ENCODE data around the gene HHIP.

HHIP gene

GRCh38 chr4:144723471-144723870, 77.5 kb downstream of the HHIP start:
- Histone ChIP-seq H3K36me3 (ENCODE audit: control insufficient read depth, insufficient read depth, low read length) (no peaks in the 10 kb centered on the region), H3K27me3 (ENCODE audit: control insufficient read depth, insufficient read depth, low read length) (no peaks in the 10 kb centered on the region), H3K9me3 (ENCODE audit: control insufficient read depth, insufficient read depth, low read depth, low read length) (no peaks in the 10 kb centered on the region), H3K27ac (ENCODE audit: low read depth, low read length) (no peak overlapping the region), H3K9ac (ENCODE audit: low read length) (no peak overlapping the region), H3K4me3 (ENCODE audit: low read depth, low read length) (no peak overlapping the region), H3K4me1 (ENCODE audit: control insufficient read depth, insufficient read depth, low read length) (peaks cover 6% of the 10 kb centered on the region; the same call in 1 of the 2 replicates)

- Histone ChIP-seq H3K4me1 (ENCODE audit: control insufficient read depth, insufficient read depth, low read length) (peaks cover 11% of the 10 kb centered on the region), H3K36me3 (ENCODE audit: control insufficient read depth, insufficient read depth, low read length) (no peaks in the 10 kb centered on the region), H3K9ac (ENCODE audit: low read length) (no peak overlapping the region), H3K27me3 (ENCODE audit: control insufficient read depth, insufficient read depth, low read length) (no peaks in the 10 kb centered on the region), H3K9me3 (ENCODE audit: control insufficient read depth, insufficient read depth, low read depth, low read length) (no peaks in the 10 kb centered on the region), H3K4me3 (ENCODE audit: low read depth, low read length) (no peak overlapping the region), H3K27ac (ENCODE audit: low read depth, low read length) (no peak overlapping the region)
These were observed 83.2 kb downstream of the HHIP start for GRCh38 chr4:144729175-144729574.

GRCh38 chr4:144732584-144733428, 86.8 kb downstream of the HHIP start:
- H3K9me3 ChIP-seq (ENCODE audit: control insufficient read depth, insufficient read depth, low read depth, low read length), result no peaks in the 10 kb centered on the region

GRCh38 chr4:144733566-144733965, 87.6 kb downstream of the HHIP start:
- Histone ChIP-seq H3K4me3 (ENCODE audit: low read depth, low read length) (no peak overlapping the region), H3K36me3 (ENCODE audit: control insufficient read depth, insufficient read depth, low read length) (no peaks in the 10 kb centered on the region), H3K27ac (ENCODE audit: low read depth, low read length) (no peak overlapping the region), H3K9me3 (ENCODE audit: control insufficient read depth, insufficient read depth, low read depth, low read length) (no peaks in the 10 kb centered on the region), H3K9ac (ENCODE audit: low read length) (no peak overlapping the region), H3K27me3 (ENCODE audit: control insufficient read depth, insufficient read depth, low read length) (no peaks in the 10 kb centered on the region), H3K4me1 (ENCODE audit: control insufficient read depth, insufficient read depth, low read length) (peaks cover 17% of the 10 kb centered on the region)

More at GRCh38 chr4:144732584-144733428, 86.8 kb downstream of the HHIP start:
- Histone ChIP-seq H3K4me1 (ENCODE audit: control insufficient read depth, insufficient read depth, low read length) (peaks cover 17% of the 10 kb centered on the region), H3K36me3 (ENCODE audit: control insufficient read depth, insufficient read depth, low read length) (no peaks in the 10 kb centered on the region), H3K27ac (ENCODE audit: low read depth, low read length) (no peak overlapping the region), H3K4me3 (ENCODE audit: low read depth, low read length) (no peak overlapping the region), H3K9ac (ENCODE audit: low read length) (no peak overlapping the region), H3K27me3 (ENCODE audit: control insufficient read depth, insufficient read depth, low read length) (no peaks in the 10 kb centered on the region)

GRCh38 chr4:144734522-144734921, 88.6 kb downstream of the HHIP start:
- no peak overlapping the region for H3K9ac ChIP-seq (ENCODE audit: low read length)
- H3K4me1 ChIP-seq (ENCODE audit: control insufficient read depth, insufficient read depth, low read length), result peaks cover 11% of the 10 kb centered on the region; the same call in 1 of the 2 replicates
- no peak overlapping the region for H3K27ac ChIP-seq (ENCODE audit: low read depth, low read length)
- H3K36me3 ChIP-seq (ENCODE audit: control insufficient read depth, insufficient read depth, low read length), result no peaks in the 10 kb centered on the region
- H3K4me3 ChIP-seq (ENCODE audit: low read depth, low read length), result no peak overlapping the region
- H3K9me3 ChIP-seq (ENCODE audit: control insufficient read depth, insufficient read depth, low read depth, low read length), result no peaks in the 10 kb centered on the region
- no peaks in the 10 kb centered on the region for H3K27me3 ChIP-seq (ENCODE audit: control insufficient read depth, insufficient read depth, low read length)

GRCh38 chr4:144738649-144739048, 92.7 kb downstream of the HHIP start:
- Histone ChIP-seq H3K9ac (ENCODE audit: low read length) (no peak overlapping the region), H3K27ac (ENCODE audit: low read depth, low read length) (no peak overlapping the region), H3K36me3 (ENCODE audit: control insufficient read depth, insufficient read depth, low read length) (no peaks in the 10 kb centered on the region), H3K4me1 (ENCODE audit: control insufficient read depth, insufficient read depth, low read length) (peaks cover 7% of the 10 kb centered on the region; the same call in 1 of the 2 replicates), H3K4me3 (ENCODE audit: low read depth, low read length) (no peak overlapping the region), H3K27me3 (ENCODE audit: control insufficient read depth, insufficient read depth, low read length) (no peaks in the 10 kb centered on the region), H3K9me3 (ENCODE audit: control insufficient read depth, insufficient read depth, low read depth, low read length) (no peaks in the 10 kb centered on the region)

- Histone ChIP-seq H3K4me3 (ENCODE audit: low read depth, low read length) (no peak overlapping the region), H3K4me1 (ENCODE audit: control insufficient read depth, insufficient read depth, low read length) (peaks cover 4% of the 10 kb centered on the region; the same call in 1 of the 2 replicates), H3K27ac (ENCODE audit: low read depth, low read length) (no peak overlapping the region), H3K27me3 (ENCODE audit: control insufficient read depth, insufficient read depth, low read length) (no peaks in the 10 kb centered on the region), H3K9ac (ENCODE audit: low read length) (no peak overlapping the region), H3K9me3 (ENCODE audit: control insufficient read depth, insufficient read depth, low read depth, low read length) (no peaks in the 10 kb centered on the region), H3K36me3 (ENCODE audit: control insufficient read depth, insufficient read depth, low read length) (no peaks in the 10 kb centered on the region)
These were observed 93.6 kb downstream of the HHIP start for GRCh38 chr4:144739511-144740033.

GRCh38 chr4:144740316-144740715, 94.4 kb downstream of the HHIP start:
- no peaks in the 10 kb centered on the region for H3K4me1 ChIP-seq (ENCODE audit: control insufficient read depth, insufficient read depth, low read length)
- no peak overlapping the region for H3K27ac ChIP-seq (ENCODE audit: low read depth, low read length)
- no peaks in the 10 kb centered on the region for H3K36me3 ChIP-seq (ENCODE audit: control insufficient read depth, insufficient read depth, low read length)
- no peaks in the 10 kb centered on the region for H3K9me3 ChIP-seq (ENCODE audit: control insufficient read depth, insufficient read depth, low read depth, low read length)
- no peaks in the 10 kb centered on the region for H3K27me3 ChIP-seq (ENCODE audit: control insufficient read depth, insufficient read depth, low read length)
- H3K4me3 ChIP-seq (ENCODE audit: low read depth, low read length), result no peak overlapping the region
- no peak overlapping the region for H3K9ac ChIP-seq (ENCODE audit: low read length)

GRCh38 chr4:144748814-144749555, 103.0 kb downstream of the HHIP start:
- H3K36me3 ChIP-seq (ENCODE audit: control insufficient read depth, insufficient read depth, low read length), result no peaks in the 10 kb centered on the region
- H3K9ac ChIP-seq (ENCODE audit: low read length), result no peak overlapping the region
- no peaks in the 10 kb centered on the region for H3K4me1 ChIP-seq (ENCODE audit: control insufficient read depth, insufficient read depth, low read length)
- no peak overlapping the region for H3K4me3 ChIP-seq (ENCODE audit: low read depth, low read length)
- no peak overlapping the region for H3K27ac ChIP-seq (ENCODE audit: low read depth, low read length)
- no peaks in the 10 kb centered on the region for H3K27me3 ChIP-seq (ENCODE audit: control insufficient read depth, insufficient read depth, low read length)
- no peaks in the 10 kb centered on the region for H3K9me3 ChIP-seq (ENCODE audit: control insufficient read depth, insufficient read depth, low read depth, low read length)

- H3K36me3 ChIP-seq (ENCODE audit: control insufficient read depth, insufficient read depth, low read length), result no peaks in the 10 kb centered on the region
- H3K27ac ChIP-seq (ENCODE audit: low read depth, low read length), result no peak overlapping the region
- no peak overlapping the region for H3K9ac ChIP-seq (ENCODE audit: low read length)
- H3K4me3 ChIP-seq (ENCODE audit: low read depth, low read length), result no peak overlapping the region
- no peaks in the 10 kb centered on the region for H3K4me1 ChIP-seq (ENCODE audit: control insufficient read depth, insufficient read depth, low read length)
- H3K9me3 ChIP-seq (ENCODE audit: control insufficient read depth, insufficient read depth, low read depth, low read length), result no peaks in the 10 kb centered on the region
- H3K27me3 ChIP-seq (ENCODE audit: control insufficient read depth, insufficient read depth, low read length), result no peaks in the 10 kb centered on the region
These were observed 104.4 kb downstream of the HHIP start for GRCh38 chr4:144750348-144750747.
